Mucosa of rectum (tissue), 2 donors: ENCODE data around the gene FILIP1.

Experiments used
- H3K27ac ChIP-seq, 2 donors: one replicate each; pipeline ENCODE4 v1.7.0; 2013; ENCODE audit warnings: inconsistent platforms in 2 of 2, low read depth in 2 of 2, low read length in 2 of 2
- H3K27me3 ChIP-seq, 2 donors: one replicate each; pipeline ENCODE4 v1.7.0; 2013; ENCODE audit warnings: low read length in 2 of 2; ENCODE audit not compliant: control insufficient read depth in 2 of 2, insufficient read depth in 2 of 2
- H3K36me3 ChIP-seq, 2 donors: one replicate each; pipeline ENCODE4 v1.7.0; 2013; ENCODE audit warnings: low read length in 2 of 2; ENCODE audit not compliant: control insufficient read depth in 2 of 2, insufficient read depth in 2 of 2
- H3K4me1 ChIP-seq, 2 donors: one replicate each; pipeline ENCODE4 v1.7.0; 2013; ENCODE audit warnings: low read length in 2 of 2, mild to moderate bottlenecking in 1 of 2; ENCODE audit not compliant: control insufficient read depth in 2 of 2, insufficient read depth in 2 of 2
- H3K4me3 ChIP-seq, 2 donors: one replicate each; pipeline ENCODE4 v1.7.0; 2013; ENCODE audit warnings: low read length in 2 of 2
- H3K9ac ChIP-seq, 2 donors: one replicate each; pipeline ENCODE4 v1.7.0; 2013; ENCODE audit warnings: low read length in 2 of 2, low read depth in 1 of 2, mild to moderate bottlenecking in 1 of 2
- H3K9me3 ChIP-seq, 2 donors: one replicate each; pipeline ENCODE4 v1.7.0; 2013; ENCODE audit warnings: low read length in 2 of 2; ENCODE audit not compliant: control insufficient read depth in 2 of 2
- donor health status: healthy.
- donor health status: Normal muscosa, but diverticular disease.

The FILIP1 gene

DNA sequence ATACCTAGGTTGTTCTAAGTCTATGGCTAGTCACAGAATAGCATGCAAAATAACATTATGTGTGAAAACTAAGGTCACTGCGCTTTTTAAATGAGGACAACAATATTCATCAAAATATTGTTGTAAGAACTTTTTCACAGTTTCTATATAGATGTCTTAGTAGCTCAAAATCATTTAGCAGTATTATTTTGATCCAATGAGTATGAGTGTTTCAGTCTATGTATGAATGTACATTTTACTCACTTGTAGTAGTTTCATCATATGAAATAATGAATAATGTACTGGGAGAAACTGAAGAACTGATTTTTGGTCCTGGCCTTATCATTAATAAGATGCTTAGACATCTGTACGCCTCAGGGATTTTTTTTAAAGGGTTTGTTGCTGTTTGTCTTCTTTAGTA, 192.5 kb downstream of the FILIP1 start:
- Histone ChIP-seq H3K4me1 (no peaks in the 10 kb centered on the region), H3K9me3 (no peaks in the 10 kb centered on the region), H3K4me3 (no peak overlapping the region), H3K36me3 (no peaks in the 10 kb centered on the region), H3K27ac (no peak overlapping the region), H3K9ac (no peak overlapping the region), H3K27me3 (no peaks in the 10 kb centered on the region)

- Histone ChIP-seq H3K4me3 (no peak overlapping the region), H3K27ac (no peak overlapping the region), H3K9ac (no peak overlapping the region), H3K9me3 (no peaks in the 10 kb centered on the region), H3K4me1 (no peaks in the 10 kb centered on the region), H3K27me3 (no peaks in the 10 kb centered on the region), H3K36me3 (no peaks in the 10 kb centered on the region)
Observed at GRCh38 chr6:75300531-75300855, 193.1 kb downstream of the FILIP1 start.

DNA sequence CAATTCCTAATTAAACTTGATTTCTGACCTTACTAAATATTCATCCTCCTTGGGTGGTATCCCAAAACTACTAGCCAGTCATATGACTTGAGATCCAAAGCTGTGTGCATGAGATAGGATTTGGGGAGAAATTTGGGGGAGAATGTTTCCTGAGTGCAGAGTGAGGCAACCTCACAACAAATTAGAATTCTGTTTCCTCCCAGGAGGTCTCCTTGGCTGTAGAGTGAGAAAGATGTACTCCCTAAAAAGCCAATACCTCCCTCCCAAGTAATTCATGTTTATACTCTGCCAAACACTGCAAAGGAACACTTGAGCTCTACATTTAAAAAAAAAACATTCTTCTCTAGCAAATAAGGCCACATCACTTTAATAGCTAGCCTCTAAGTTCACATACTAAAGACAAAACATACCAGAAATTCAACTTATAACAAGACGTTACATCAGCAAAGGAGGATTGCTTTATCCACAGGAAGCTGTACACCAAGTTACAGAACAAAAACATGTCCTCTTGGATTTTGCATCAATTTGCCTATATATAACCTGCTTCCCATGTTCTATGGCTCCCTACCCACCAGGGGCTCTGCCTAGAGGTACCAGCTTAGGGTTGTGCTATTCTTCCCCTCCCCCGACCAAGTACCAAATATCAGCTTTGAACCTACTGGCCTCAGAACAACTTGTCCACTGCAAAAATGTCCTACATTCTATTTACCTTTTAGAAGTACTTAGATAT, 193.6 kb downstream of the FILIP1 start:
- H3K9ac ChIP-seq, result no peak overlapping the region
- H3K4me1 ChIP-seq, result no peaks in the 10 kb centered on the region
- peak overlapping the region in 1 of 2 donors; percentile 25 for H3K27ac ChIP-seq
- H3K9me3 ChIP-seq, result no peaks in the 10 kb centered on the region
- no peaks in the 10 kb centered on the region for H3K27me3 ChIP-seq
- no peaks in the 10 kb centered on the region for H3K36me3 ChIP-seq
- H3K4me3 ChIP-seq, result no peak overlapping the region

DNA sequence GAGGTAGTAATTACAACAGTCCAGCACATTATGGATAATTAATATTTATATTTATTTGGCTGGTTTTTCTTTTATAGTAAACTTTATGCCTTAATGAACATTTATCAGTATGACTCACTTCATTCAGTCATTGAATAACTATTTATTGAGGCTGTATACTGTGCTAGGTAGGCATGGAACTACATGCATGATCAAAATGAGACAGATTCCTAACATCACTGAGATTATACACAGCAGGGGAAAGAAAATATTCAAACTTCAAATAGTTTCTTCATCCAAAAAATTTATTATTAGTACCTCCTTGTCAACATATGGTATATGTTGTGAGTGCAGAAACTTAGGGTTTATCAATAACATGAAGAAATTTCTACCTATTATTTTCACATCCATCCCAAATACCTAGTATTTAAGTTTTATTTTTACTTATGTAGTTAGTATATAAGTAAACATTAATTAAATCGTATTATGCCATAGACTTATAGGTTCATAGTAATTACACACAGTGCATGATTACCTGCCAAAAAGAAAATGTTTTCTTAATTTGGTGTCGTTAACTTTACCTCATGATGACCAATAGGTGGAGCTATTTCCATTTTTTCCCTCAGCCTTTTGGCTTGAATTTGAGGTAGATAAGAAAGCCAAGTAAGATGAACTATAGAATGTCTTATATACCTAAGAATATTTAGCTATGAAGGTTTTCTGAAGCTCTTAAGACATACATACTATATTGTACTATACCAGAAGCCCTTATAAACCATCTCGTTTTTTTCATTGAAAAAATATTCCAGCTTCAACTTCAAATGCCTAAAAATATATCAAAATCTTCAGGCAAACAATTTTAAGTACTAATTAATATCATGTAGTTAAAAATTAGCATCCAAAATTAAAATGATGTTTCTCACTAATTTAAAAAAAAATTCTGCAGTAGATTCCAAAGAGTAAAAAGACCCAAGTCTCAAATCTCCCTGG, 196.5 kb downstream of the FILIP1 start:
- Histone ChIP-seq H3K4me1 (no peaks in the 10 kb centered on the region), H3K27me3 (no peaks in the 10 kb centered on the region), H3K36me3 (no peaks in the 10 kb centered on the region), H3K9me3 (no peaks in the 10 kb centered on the region), H3K9ac (no peak overlapping the region), H3K4me3 (no peak overlapping the region), H3K27ac (no peak overlapping the region)

- Histone ChIP-seq H3K27me3 (no peaks in the 10 kb centered on the region), H3K4me3 (no peak overlapping the region), H3K4me1 (no peaks in the 10 kb centered on the region), H3K9ac (no peak overlapping the region), H3K36me3 (no peaks in the 10 kb centered on the region), H3K9me3 (no peaks in the 10 kb centered on the region), H3K27ac (no peak overlapping the region)
Observed at GRCh38 chr6:75292555-75292954, 201.0 kb downstream of the FILIP1 start.

- Histone ChIP-seq H3K9me3 (no peaks in the 10 kb centered on the region), H3K36me3 (no peaks in the 10 kb centered on the region), H3K4me1 (no peaks in the 10 kb centered on the region), H3K27ac (no peak overlapping the region), H3K9ac (no peak overlapping the region), H3K27me3 (no peaks in the 10 kb centered on the region), H3K4me3 (no peak overlapping the region)
Observed at GRCh38 chr6:75291744-75292143, 201.9 kb downstream of the FILIP1 start.

GRCh38 chr6:75291331-75291730, 202.3 kb downstream of the FILIP1 start:
- H3K9ac ChIP-seq, result no peak overlapping the region
- H3K9me3 ChIP-seq, result no peaks in the 10 kb centered on the region
- no peak overlapping the region for H3K4me3 ChIP-seq
- H3K27me3 ChIP-seq, result no peaks in the 10 kb centered on the region
- no peaks in the 10 kb centered on the region for H3K36me3 ChIP-seq
- H3K27ac ChIP-seq, result no peak overlapping the region
- H3K4me1 ChIP-seq, result no peaks in the 10 kb centered on the region

- Histone ChIP-seq H3K4me1 (peaks cover 0 to 4% of the 10 kb centered on the region in 2 donors), H3K27ac (no peak overlapping the region), H3K27me3 (no peaks in the 10 kb centered on the region), H3K4me3 (no peak overlapping the region), H3K9me3 (no peaks in the 10 kb centered on the region), H3K36me3 (no peaks in the 10 kb centered on the region), H3K9ac (no peak overlapping the region)
Observed at GRCh38 chr6:75290136-75290945, 203.3 kb downstream of the FILIP1 start.

DNA sequence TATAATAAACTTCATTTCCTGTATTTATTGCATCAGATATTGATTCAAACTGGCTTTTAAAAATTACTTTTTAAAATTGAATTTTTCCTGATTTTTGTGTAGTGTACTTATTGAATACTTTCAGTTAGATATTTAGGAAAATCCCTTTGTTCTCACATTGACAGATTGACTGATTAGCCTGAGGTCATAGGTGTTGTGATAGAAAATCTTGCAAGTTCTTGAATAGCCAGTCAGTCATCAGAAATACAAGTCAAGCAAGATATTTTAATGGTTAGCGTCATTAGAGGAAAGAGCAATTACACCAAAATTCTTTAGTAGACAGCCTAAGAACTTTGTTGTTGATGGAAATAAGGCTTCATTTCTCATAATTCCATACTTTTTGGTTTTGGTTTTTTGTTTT, 205.6 kb downstream of the FILIP1 start:
- H3K27me3 ChIP-seq, result no peaks in the 10 kb centered on the region
- H3K36me3 ChIP-seq, result no peaks in the 10 kb centered on the region
- no peaks in the 10 kb centered on the region for H3K9me3 ChIP-seq
- no peak overlapping the region for H3K27ac ChIP-seq
- H3K4me3 ChIP-seq, result no peak overlapping the region
- H3K9ac ChIP-seq, result no peak overlapping the region
- peaks cover 0 to 6% of the 10 kb centered on the region in 2 donors for H3K4me1 ChIP-seq

GRCh38 chr6:75287424-75287823, 206.2 kb downstream of the FILIP1 start:
- H3K4me3 ChIP-seq, result no peak overlapping the region
- no peaks in the 10 kb centered on the region for H3K27me3 ChIP-seq
- peaks cover 0 to 6% of the 10 kb centered on the region in 2 donors for H3K4me1 ChIP-seq
- no peak overlapping the region for H3K27ac ChIP-seq
- H3K9ac ChIP-seq, result no peak overlapping the region
- H3K36me3 ChIP-seq, result no peaks in the 10 kb centered on the region
- H3K9me3 ChIP-seq, result no peaks in the 10 kb centered on the region
